Measurements from ENCODE around the gene ZAP70. TPM values are rescaled to one million over a fixed set of nuclear protein-coding genes. Genes with fewer than 3 reads are reported as not detected.

Gene ZAP70
- total RNA-seq, 4 donors from 2014 or later: 0.46 to 2.2 (median 1.5) TPM

- WGBS, 2 donors (ENCODE audit: low coverage in 1 of 2): 76 to 83% methylated on average over 3 of the region's 3 CpGs
- Histone ChIP-seq H3K27ac (no peak overlapping the region), H3K27me3 (peaks cover 17% of the 10 kb centered on the region), H3K36me3 (no peaks in the 10 kb centered on the region), H3K9me3 (no peaks in the 10 kb centered on the region), H3K4me1 (no peaks in the 10 kb centered on the region), H3K4me3 (no peak overlapping the region)
- TF ChIP-seq POLR2AphosphoS5 (IDR thresholded peaks at IDR 0.05): no peak
- no peak for TF ChIP-seq CTCF (IDR thresholded peaks at IDR 0.05)
- no peak for TF ChIP-seq EP300 (IDR thresholded peaks at IDR 0.05)
- TF ChIP-seq POLR2A (IDR thresholded peaks at IDR 0.05): no peak
- no peak for ATAC-seq
These were observed 9.6 kb upstream of the ZAP70 start for GRCh38 chr2:97703741-97704140.

GRCh38 chr2:97704989-97705388 is 8.4 kb upstream of the ZAP70 start:
- TF ChIP-seq POLR2AphosphoS5 (IDR thresholded peaks at IDR 0.05) (no peak), POLR2A (IDR thresholded peaks at IDR 0.05) (no peak), CTCF (IDR thresholded peaks at IDR 0.05) (no peak), EP300 (IDR thresholded peaks at IDR 0.05) (no peak)
- WGBS, 2 donors (ENCODE audit: low coverage in 1 of 2): 80 to 100% methylated on average over 1 to 3 of the region's 5 CpGs

GRCh38 chr2:97706112-97706511 is 7.3 kb upstream of the ZAP70 start:
- TF ChIP-seq CTCF (IDR thresholded peaks at IDR 0.05) (no peak), EP300 (IDR thresholded peaks at IDR 0.05) (no peak), POLR2A (IDR thresholded peaks at IDR 0.05) (no peak), POLR2AphosphoS5 (IDR thresholded peaks at IDR 0.05) (no peak)
- peaks cover 25% of the 10 kb centered on the region for H3K27me3 ChIP-seq
- no peaks in the 10 kb centered on the region for H3K9me3 ChIP-seq
- H3K4me1 ChIP-seq: no peaks in the 10 kb centered on the region
- H3K4me3 ChIP-seq: no peak overlapping the region
- whole genome bisulfite sequencing, 2 donors (ENCODE audit: low coverage in 1 of 2): 94 to 97% methylated on average over 7 to 11 of the region's 13 CpGs
- H3K27ac ChIP-seq: no peak overlapping the region
- H3K36me3 ChIP-seq: no peaks in the 10 kb centered on the region
- ATAC-seq: no peak

More at GRCh38 chr2:97704989-97705388, 8.4 kb upstream of the ZAP70 start:
- Histone ChIP-seq H3K4me3 (no peak overlapping the region), H3K9me3 (no peaks in the 10 kb centered on the region), H3K27ac (no peak overlapping the region), H3K4me1 (no peaks in the 10 kb centered on the region), H3K27me3 (peaks cover 25% of the 10 kb centered on the region), H3K36me3 (no peaks in the 10 kb centered on the region)
- ATAC-seq: no peak

- H3K4me3 ChIP-seq: no peak overlapping the region
- H3K27me3 ChIP-seq: peaks cover 25% of the 10 kb centered on the region
- H3K9me3 ChIP-seq: no peaks in the 10 kb centered on the region
- TF ChIP-seq POLR2AphosphoS5 (IDR thresholded peaks at IDR 0.05) (no peak), POLR2A (IDR thresholded peaks at IDR 0.05) (no peak), EP300 (IDR thresholded peaks at IDR 0.05) (no peak), CTCF (IDR thresholded peaks at IDR 0.05) (no peak)
- WGBS, 2 donors (ENCODE audit: low coverage in 1 of 2): 61 to 73% methylated on average over 2 to 4 of the region's 11 CpGs
- no peaks in the 10 kb centered on the region for H3K36me3 ChIP-seq
- H3K27ac ChIP-seq: no peak overlapping the region
- ATAC-seq: no peak
- H3K4me1 ChIP-seq: no peaks in the 10 kb centered on the region
These were observed 6.5 kb upstream of the ZAP70 start for GRCh38 chr2:97706708-97707345.

- no peak overlapping the region for H3K27ac ChIP-seq
- no peaks in the 10 kb centered on the region for H3K9me3 ChIP-seq
- H3K4me3 ChIP-seq: no peak overlapping the region
- WGBS, 2 donors (ENCODE audit: low coverage in 1 of 2): 68% methylated on average over 5 of the region's 11 CpGs; no CpG with 5 or more reads in 1 of the 2 donors
- no peak for TF ChIP-seq POLR2A (IDR thresholded peaks at IDR 0.05)
- TF ChIP-seq EP300 (IDR thresholded peaks at IDR 0.05): no peak
- TF ChIP-seq CTCF (IDR thresholded peaks at IDR 0.05): no peak
- TF ChIP-seq POLR2AphosphoS5 (IDR thresholded peaks at IDR 0.05): no peak
- no peaks in the 10 kb centered on the region for H3K4me1 ChIP-seq
- H3K27me3 ChIP-seq: peaks cover 25% of the 10 kb centered on the region
- no peaks in the 10 kb centered on the region for H3K36me3 ChIP-seq
- no peak for ATAC-seq
These were observed 5.9 kb upstream of the ZAP70 start for GRCh38 chr2:97707362-97708047.

All from gastroesophageal sphincter (tissue), 4 donors.